Cardiac septum (tissue), 1 donor: ENCODE results near the gene ZFP42. TPM values are rescaled to one million over a fixed set of nuclear protein-coding genes. Genes with fewer than 3 reads are reported as not detected.
"Not testable (repeated sequence)": the region's sequence is repeated elsewhere in the genome, so short reads cannot be mapped to it uniquely, and the experiment has no call there.

Experiments
- DNase-seq: peaks from one replicate; pipeline ENCODE4 v3.0.0-alpha.2; 2020; ENCODE audit warnings: low spot score
- intact Hi-C: fragments of 100-400 bp; cut with DNase I; formaldehyde crosslinking; loops from one replicate; pipeline ENCODE4 v1.14.0; 2022
- long read RNA-seq: library from polyadenylated mRNA; unstranded; transcript quantifications from one replicate; pipeline ENCODE4 v2.0.0, GENCODE V29; 2021
- total RNA-seq: library from RNA; stranded (reverse); fragmentation: NEBNext Ultra II Directional; extraction: Animal tissue kit (Norgen Biotek cat#: 25700); gene quantifications from one replicate; pipeline ENCODE4 v1.2.1, GENCODE V29; 2021
- donor health status: DM: no; HTN: no; CAD: no.

Gene ZFP42
- total RNA-seq: not detected
- long read RNA-seq: 0 reads

DNA sequence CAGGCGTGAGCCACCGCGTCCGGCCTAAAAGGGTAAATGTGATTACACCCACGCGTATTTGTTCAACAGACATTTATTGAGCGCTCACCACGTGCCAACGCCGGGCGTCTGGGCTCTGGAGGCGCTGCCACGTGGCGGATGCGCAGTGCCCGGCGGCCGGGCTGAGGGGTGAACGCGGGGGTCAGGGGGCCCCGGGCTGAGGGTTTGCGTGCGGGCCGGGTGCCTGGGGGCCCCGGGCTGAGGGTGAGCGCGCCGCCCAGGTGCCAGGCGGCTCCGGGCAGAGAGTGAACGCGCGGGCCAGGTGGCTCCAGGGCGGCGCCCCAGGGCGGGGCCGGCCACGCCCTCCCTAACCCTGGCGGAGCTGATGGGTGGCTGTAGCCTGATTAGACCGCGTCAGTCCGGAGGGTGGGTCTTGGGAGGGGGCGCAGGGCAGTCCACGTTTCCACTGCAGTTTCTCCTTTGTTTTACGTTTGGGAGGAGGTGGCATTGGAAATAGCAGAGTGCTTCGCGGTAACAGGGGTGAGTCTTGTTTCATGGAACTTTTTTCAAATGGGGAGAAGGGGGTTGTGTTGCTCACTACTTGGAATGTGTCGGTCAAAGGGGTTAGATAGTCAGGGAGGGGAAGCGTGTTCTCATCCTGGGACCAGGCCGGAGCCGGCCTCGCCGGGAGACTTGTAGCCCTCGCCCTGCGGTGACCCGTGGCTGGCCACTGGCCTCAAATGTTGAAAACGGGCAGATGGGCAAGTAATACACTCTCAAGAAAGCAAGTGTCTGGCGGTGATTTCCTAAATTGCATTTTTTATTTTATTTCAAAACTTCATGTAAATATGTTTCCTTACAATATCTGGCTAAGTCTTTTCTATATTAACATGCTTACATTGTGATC, at the start of gene ZFP42:
TSS of gene ZFP42 (plus strand) at position 450 of the 886 bp plus-strand sequence. CDS start 7,037 bp downstream, outside the sequence.
- intact Hi-C loops: no loop called here
- no peak for DNase-seq

DNA sequence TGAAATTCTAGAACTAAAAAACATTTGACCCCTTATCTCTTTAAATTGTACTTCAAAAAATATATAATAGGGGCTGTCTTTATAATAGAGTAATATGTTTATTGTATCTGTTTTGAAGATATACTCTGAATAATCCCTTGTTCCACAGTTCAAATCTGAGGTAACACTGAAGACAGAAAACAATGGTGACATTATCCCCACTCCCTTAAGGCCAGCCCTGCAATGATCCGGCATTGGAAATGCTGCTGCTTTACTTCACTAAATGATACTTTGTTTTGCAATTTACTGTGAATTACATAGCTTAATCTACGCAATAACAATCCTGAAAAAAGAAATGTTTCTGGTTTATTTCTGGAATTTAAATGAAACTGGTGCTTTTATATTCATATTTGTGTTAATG, 34.4 kb upstream of the ZFP42 start:
- intact Hi-C loops: no loop called here
- no peak for DNase-seq

DNA sequence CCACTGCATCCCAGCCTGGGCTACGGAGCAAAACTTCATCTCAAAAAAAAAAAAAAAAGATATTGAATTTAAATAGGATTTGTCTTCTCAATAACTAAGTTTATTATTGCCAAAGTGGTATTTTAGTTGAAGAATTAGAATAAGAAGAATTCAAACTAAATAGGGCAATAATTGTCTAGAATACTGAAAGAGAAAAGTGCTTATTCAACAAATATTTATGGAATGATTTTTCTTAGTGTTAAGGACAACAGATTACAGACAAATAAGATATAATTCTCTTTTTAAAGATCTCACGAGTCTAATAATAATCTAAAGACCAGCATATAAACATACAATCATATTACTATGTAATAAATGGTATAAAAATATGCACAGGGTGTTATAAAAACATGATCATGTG, 33.6 kb upstream of the ZFP42 start:
- intact Hi-C loops: no loop called here
- DNase-seq: no peak

DNA sequence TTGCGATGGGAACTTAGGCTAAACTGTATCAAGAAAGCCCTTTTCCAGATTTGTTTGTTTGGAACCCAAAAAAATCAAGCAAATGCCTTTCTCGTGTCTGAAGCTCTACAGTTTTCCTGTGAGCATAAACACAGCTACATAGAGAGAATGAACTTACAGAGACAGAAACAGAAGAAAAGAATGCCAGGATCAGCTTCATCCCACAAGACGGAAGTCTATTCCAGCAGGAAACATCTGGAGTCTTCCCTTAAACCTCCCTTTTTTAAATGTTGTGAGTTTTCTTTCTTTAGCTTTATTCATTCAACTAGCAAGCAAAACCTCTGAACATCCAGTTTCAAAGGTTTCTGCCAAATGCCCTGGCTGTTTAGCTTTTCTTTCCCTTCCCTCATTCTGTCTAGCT, 32.6 kb upstream of the ZFP42 start:
- intact Hi-C loops: no loop called here
- no peak for DNase-seq

DNA sequence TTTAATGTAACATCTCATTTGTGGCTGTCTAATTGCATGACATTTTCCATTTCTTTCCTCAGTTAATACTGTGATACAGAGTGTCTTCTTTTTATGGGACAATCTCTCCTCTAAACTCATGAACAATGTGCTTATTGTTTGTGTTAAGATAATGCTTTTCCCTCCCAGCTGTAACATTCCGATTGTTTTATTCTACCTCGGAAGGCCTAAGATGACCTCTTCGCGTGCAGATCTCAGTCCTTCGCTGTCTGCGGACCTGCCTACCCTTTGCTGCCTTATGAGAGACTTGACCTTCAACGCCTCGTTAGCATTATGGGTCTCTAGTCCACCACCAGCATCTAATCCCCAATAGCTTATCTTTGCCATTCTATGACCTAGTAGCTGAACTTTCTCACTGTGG, 29.8 kb upstream of the ZFP42 start:
- no peak for DNase-seq
- intact Hi-C loops: no loop called here

DNA sequence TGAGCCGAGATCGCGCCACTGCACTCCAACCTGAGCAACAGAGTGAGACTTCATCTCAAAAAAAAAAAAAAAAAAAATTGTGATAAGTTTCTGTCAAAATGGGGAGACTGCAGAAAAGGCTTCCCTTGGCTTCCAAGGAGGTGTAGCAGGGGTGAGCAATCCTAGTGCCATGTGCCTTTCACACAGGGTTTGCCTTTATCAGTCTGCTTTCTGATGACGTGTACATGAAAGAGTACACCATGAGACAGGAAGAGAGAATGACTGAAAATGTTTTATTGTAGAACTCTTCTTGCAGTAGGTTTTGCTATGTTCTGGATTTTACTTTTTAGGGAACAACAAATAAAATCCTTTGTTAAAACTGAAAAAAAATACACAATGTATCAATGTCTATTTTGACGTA, 23.4 kb upstream of the ZFP42 start:
- intact Hi-C loops: no loop called here
- no peak for DNase-seq

DNA sequence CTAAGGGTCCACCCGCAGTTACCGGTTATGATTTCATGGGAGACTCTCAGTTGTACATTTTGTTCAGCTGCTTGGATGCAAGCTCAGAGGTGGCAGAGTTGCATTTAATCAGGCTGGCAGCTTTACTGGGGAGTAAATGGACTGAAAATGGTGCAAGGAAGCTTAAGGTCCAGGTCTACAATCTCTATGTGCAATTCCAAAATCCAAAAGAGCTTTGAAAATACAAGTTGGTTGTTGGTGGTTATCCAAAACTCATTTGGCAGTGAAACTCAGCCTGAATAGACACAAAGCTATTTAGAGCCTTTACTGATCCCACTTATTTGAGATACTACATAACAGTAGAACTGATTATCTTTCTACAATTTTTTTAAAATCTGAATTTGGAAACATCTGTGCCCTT, 11.8 kb upstream of the ZFP42 start:
- no peak for DNase-seq
- intact Hi-C loops: no loop called here

DNA sequence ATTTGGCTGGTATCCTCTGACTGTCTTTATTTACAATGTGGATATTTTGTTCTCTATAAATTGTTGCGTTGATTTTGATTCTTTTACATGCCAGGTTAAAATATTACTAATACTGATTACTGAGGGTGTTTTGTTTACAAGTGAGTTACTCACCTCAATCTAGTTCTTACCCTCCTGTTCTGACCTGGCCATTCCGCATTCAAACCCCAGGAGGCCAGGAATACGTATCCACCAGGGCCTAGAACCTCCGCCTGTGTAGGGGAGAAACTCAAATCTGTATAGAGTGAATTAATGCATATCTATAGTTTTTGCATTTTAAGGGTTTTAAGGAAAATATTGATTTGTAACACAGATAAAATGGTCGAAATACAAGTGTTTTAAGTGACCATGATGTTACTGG, 2.6 kb upstream of the ZFP42 start:
- no peak for DNase-seq
- intact Hi-C loops: no loop called here

DNA sequence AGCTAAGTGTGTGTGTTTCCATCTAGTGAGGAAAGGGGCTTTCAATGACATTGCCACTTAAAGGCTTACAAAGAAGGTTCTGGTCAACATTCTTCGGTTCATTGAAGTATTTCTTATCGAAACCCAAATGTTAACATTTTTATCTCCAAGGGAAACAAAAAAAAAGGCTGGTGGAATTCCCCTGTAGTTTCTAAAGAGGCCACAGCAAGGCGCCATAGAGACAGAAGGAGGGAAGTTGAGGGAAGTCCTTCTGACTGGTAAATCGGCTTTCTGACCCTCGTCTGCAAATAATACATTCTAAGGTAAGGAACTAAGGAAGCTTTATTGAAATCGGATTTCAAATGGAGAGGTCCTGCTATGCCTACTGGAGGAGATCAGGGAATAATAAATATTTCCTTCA, 1.7 kb upstream of the ZFP42 start:
- intact Hi-C loops: no loop called here
- DNase-seq: no peak

DNA sequence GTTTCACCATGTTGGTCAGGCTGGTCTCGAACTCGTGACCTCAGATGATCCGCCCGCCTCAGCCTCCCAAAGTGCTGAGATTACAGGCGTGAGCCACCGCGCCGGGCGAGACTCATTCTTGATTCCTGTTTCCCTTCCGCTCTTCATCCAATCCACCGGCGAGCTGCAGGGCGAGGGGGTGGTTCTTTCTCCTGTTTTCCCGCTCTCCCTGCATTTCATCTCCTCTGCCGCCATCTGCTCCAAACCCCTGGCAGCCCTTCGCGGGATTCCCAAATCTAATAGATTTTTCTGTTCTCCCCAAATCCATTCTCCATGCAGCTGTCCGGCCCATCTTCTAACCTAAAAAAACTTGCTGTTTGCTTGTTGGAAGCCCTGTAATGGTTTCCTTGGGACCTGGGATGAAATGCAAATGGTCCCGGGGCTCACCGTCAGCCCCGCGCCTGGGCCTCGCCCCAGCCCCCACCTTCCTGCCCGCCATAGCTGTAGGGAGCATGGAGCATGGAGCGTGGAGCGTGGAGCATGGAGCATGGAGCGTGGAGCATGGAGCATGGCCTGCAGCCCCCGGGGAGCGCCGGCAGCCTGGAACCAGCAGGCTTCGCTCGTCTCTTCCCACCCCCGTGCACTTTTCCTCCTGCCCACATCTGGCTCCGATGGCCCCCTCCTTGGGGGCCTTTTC, 1.1 kb downstream of the ZFP42 start:
- no peak for DNase-seq
- intact Hi-C loops: no loop called here

DNA sequence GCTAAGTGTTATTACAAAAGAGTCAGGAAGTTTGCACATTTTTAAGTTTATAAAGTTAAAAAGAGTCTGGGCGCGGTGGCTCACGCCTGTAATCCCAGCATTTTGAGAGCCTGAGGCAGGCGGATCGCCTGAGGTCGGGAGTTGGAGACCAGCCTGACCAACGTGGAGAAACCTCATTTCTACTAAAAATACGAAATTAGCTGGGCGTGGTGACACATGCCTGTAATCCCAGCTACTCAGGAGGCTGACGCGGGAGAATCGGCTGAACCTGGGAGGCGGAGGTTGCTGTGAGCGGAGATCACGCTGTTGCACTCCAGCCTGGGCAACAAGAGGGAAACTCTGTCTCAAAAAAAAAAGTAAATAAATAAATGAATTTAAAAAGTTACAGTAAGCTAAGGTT, 2.4 kb downstream of the ZFP42 start:
- intact Hi-C loops: not testable (repeated sequence)

DNA sequence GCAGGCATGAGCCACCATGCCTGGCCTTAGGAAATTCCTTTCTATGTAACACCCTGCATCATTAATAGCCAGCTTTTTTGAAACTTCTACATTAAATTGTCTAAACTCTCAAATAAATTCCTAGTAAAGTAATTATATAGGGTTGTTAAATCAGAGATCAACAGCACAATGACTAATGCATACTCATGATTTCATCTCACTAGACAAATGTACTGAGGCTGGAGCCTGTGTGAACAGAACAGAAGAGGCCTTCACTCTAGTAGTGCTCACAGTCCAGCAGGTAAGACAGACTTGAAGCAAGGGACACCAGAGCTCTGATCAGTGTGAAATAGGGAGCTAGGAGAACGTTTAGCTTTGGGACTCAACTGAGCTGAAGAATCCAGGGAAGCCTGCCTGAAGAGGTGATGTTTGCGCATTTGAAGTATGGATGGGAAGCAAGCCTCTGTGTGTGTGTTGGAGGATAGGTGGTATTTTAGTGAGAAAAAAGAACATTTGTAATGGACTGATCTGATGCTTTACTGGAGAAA, 3.9 kb downstream of the ZFP42 start:
- intact Hi-C loops: no loop called here
- no peak for DNase-seq

More for the DNA sequence above, 2.4 kb downstream of the ZFP42 start:
- DNase-seq: not testable (repeated sequence)

DNA sequence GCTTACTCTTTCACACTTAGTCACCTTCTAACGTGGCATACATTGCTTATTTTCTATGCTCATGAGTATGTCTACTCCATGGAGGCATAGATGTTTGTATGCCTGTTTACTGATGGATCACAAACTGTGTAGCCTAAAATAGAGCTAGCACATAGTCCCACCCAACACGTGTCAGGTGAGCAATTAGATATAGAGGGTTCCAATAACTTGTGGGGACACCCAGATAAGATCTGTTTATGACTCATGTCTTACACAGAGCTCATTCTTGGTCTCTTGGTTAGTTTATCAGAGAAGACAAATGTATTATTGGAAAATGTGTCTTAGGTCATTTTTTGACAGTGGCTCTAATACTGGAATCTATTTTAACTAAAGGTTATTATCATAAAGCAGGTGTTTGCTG, 6.8 kb downstream of the ZFP42 start:
- intact Hi-C loops: no loop called here
- no peak for DNase-seq

DNA sequence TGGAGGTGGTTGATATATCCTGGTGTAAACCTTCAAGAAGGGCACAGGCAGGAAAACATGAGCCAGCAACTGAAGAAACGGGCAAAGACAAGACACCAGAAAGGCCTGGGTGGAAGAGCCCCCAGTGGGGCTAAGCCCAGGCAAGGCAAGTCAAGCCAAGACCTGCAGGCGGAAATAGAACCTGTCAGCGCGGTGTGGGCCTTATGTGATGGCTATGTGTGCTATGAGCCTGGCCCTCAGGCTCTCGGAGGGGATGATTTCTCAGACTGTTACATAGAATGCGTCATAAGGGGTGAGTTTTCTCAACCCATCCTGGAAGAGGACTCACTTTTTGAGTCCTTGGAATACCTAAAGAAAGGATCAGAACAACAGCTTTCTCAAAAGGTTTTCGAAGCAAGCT, 7.2 kb downstream of the ZFP42 start:
- intact Hi-C loops: no loop called here
- no peak for DNase-seq

DNA sequence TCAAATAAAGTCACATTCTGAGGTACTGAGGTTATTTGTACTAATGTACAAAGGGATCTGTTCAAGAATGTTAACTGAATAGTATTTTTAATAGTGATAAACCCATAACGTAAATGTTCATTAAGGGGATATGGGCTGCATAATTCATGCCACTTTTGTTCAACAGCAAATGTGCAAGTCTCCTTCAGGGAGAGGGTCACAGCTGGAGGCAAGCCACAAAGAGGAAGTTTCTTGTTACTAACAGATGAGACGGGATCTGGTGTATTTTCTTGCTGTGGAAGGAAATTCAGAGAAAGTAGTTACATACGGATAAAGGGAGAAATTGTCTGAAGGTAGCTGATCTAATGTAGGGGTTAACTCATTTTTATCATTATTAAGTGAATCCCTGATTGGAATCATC, 10.0 kb downstream of the ZFP42 start:
- intact Hi-C loops: no loop called here
- no peak for DNase-seq

DNA sequence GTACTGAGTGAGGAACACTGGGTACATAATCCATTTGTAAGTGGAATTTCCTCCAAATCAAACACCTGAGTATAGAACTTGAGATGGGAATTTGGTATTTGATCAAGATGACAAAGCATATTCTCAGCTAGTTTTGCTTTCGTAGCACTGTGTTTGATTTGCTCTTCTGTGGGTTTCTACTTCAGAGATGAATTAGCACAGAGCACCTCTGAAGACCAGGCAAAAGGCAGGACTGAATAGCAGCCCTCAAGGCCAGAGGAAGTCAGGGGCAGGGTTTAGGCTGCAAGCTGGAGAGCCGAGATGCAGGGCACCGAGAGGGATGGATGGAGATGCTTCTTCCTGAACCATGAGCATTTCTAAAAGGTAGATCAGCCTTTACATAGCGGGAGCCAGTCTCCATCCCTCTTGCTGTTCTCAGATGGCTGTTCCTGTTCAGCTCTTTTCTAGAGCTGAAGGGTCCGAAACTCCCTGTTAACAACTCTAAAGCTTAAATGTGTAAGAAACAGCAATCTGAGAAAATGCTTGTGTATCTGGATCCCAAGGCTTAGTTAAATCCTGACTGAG, 10.8 kb downstream of the ZFP42 start:
- intact Hi-C loops: no loop called here

DNA sequence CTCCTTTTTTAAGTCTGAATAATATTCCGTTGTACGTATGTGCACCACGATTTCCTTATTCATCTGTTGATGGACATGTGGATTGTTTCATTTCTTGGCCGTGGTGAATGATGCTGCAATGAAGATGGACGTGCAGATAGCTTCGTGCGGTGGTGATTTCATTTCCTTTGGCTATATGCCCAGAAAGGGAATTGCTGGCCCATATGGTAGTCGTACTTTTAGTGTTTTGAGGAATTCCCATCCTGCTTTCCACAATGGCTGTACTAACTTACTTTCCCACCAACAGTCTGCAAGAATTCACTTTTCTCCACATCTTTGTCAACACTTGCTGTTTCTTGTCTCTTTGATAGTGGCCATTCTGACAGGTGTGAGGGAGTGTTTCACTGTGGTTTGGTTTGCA, 12.8 kb downstream of the ZFP42 start:
- intact Hi-C loops: no loop called here

More for the DNA sequence above, 10.8 kb downstream of the ZFP42 start:
- no peak for DNase-seq

DNA sequence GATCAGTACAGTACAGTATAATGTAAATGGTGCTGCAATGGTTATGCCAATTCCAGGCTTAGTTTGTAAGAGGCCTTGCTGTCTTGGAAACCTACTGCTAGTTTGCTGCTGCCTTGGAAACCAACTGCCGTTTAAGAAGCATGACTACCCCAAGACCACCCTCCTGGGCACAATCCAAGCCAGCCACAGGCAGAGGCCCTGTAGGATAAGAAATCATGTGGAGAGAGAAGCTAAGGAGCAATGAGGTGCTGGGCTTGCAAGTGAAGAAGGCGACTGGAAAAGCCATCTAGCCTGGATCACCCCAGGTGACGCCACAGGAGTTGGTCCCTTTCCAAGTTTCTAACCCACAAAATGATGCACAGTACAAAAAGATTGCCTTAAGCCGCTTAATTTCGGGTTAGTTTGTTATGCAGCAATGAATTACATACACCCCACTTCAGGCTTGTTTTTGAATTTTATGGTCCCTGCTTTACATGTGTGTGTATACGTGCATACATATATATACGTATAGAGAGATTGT, 16.9 kb downstream of the ZFP42 start:
- no peak for DNase-seq
- intact Hi-C loops: no loop called here

More for the DNA sequence above, 12.8 kb downstream of the ZFP42 start:
- no peak for DNase-seq

DNA sequence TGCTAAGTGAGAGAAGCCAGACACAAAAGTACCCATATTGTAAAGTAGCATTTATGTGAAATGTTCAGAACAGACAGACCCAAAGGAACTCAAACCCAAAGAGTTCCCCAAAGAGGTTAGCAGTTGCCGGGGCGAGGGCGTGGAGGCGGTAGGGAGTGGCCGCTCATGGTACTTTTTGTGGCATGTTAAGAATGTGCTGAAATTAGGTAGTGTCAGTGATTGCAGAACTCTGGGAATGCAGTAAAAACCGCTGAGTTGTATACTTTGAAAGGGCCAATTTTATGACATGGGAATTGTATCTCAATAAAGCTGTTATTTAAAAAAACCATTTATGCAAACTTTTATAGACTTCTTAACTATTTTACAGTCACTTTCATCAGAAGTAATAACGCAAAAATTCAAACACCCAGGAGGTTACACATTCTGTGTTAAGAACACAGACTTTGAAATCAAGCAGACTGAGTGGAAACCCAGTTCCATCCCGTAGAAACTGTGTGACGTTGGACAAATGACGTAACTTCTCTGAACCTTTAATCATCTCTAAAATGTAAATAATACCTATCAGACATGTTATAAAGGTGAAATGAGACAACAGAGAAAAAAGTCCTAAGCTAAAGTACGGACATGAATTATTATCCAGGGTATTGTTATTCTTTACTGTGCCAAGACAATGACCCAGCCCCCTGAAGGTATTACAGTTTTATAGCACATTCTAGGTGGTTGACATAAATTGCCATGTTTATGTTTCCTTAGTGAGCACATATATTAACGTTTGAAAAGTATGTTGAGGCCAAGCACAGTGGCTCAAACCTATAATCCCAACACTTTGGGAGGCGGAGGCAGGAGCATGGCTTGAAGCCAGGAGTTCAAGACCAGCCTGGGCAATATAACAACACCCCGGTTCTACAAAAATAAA, 19.7 kb downstream of the ZFP42 start:
- DNase-seq: no peak

More for the DNA sequence above, 19.7 kb downstream of the ZFP42 start:
- intact Hi-C loops: no loop called here
